Coronary artery (tissue), 2 donors: Measurements from ENCODE around the gene PITPNM3.

ENCODE experiments used
- DNase-seq: peaks from one replicate; pipeline ENCODE4 v3.0.0-alpha.2; 2017; ENCODE audit warnings: low spot score
- H3K27ac ChIP-seq, 2 donors: fragments of 200-600 bp; sonication (generic); one replicate each; pipeline ENCODE4 v1.5.1; 2016 to 2019
- H3K4me3 ChIP-seq: fragments of 200-600 bp; sonication (generic); 2 replicates; pipeline ENCODE4 v1.5.1; 2016; ENCODE audit warnings: mild to moderate bottlenecking, moderate library complexity
- TF ChIP-seq, protein P1 (sequence below): fragments of 200-600 bp; sonication (generic); IDR thresholded peaks from one replicate; pipeline ENCODE4 v1.5.1; 2019; ENCODE audit warnings: antibody characterized with exemption

Gene PITPNM3

DNA sequence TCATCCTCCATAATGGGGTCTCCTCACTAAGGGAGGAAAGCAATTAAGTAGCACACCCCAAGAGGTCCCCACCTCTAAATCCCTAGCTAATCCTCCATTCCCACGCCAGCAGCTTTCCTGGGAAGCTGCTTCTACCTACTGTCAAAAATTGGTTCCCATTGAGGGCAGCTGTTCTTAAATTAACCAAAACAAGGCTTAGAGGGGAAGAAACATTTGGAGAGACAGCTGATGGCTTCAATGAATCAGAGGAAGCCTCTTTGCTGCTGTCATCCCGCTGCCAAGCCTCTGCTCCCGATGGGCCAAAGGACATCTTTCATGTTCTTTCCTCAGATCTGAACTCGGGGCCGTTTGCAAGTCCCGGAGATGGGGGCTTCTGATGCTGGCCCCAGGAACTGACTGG, 148.1 kb downstream of the PITPNM3 start:
- TF ChIP-seq, protein P1, sequence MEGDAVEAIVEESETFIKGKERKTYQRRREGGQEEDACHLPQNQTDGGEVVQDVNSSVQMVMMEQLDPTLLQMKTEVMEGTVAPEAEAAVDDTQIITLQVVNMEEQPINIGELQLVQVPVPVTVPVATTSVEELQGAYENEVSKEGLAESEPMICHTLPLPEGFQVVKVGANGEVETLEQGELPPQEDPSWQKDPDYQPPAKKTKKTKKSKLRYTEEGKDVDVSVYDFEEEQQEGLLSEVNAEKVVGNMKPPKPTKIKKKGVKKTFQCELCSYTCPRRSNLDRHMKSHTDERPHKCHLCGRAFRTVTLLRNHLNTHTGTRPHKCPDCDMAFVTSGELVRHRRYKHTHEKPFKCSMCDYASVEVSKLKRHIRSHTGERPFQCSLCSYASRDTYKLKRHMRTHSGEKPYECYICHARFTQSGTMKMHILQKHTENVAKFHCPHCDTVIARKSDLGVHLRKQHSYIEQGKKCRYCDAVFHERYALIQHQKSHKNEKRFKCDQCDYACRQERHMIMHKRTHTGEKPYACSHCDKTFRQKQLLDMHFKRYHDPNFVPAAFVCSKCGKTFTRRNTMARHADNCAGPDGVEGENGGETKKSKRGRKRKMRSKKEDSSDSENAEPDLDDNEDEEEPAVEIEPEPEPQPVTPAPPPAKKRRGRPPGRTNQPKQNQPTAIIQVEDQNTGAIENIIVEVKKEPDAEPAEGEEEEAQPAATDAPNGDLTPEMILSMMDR: no peak
- no peak for DNase-seq
- no peak overlapping the region for H3K27ac ChIP-seq
- no peak overlapping the region for H3K4me3 ChIP-seq

DNA sequence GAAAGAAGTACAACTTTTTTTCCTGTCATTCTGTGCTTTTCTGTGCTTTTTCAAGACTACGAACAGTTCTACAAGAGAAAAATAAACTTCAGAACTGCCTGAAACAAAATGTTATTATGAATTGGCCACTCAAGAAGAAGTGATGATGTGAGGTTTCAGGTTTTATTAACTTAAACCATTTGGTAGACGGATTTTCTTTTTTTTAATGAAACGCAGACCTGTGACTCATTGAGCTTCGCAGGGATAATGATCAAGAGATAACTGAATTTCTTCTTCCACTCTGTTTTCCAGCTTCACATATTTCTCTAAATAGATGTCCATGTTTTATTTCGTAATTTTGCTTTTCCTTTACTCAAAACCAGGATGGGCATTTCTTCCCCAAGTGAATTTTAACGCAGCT, 154.1 kb downstream of the PITPNM3 start:
- H3K27ac ChIP-seq: no peak overlapping the region
- H3K4me3 ChIP-seq: no peak overlapping the region
- no peak for DNase-seq
- TF ChIP-seq, protein P1: no peak
